IMR-90 (cell line): Measurements from ENCODE around the gene SLC49A4. TPM values are rescaled to one million over a fixed set of nuclear protein-coding genes. Genes with fewer than 3 reads are reported as not detected.

Experiments used
- ATAC-seq: fragments of 200-7000 bp; cut with Tn5 transposase; 2 replicates; pipeline ENCODE4 v1.9.1; 2020; ENCODE audit warnings: low read depth, mild to moderate bottlenecking, moderate library complexity
- BruUV-seq: library from RNA; stranded (reverse); fragments of 400-500 nt; replicated peaks from 2 replicates; lab custom pipeline; 2021; lab: Mats Ljungman, UMichigan
- CTCF ChIA-PET: fragments of 300-600 bp; formaldehyde crosslinking; extraction: SDS; loops from one replicate; lab custom pipeline; 2021; ENCODE audit warnings: antibody characterized with exemption; lab: Yijun Ruan, JAX
- POLR2A ChIA-PET: fragments of 300-600 bp; sonication (Branson Sonifier 250); formaldehyde crosslinking; loops from one replicate; lab custom pipeline; 2022; ENCODE audit warnings: antibody characterized with exemption; ENCODE audit not compliant: unreplicated experiment; lab: Charles Lee
- DNase-seq: peaks from one replicate; pipeline ENCODE4 v3.0.0; 2013
- H2AFZ ChIP-seq: replicated peaks from 2 replicates; pipeline ENCODE3; 2013; ENCODE audit warnings: low read length, mild to moderate bottlenecking; ENCODE audit not compliant: poor library complexity
- H2AK5ac ChIP-seq: 2 replicates; pipeline ENCODE4 v1.6.1; 2013; ENCODE audit warnings: low read depth, low read length, inconsistent platforms
- H2AK9ac ChIP-seq: replicated peaks from 2 replicates; pipeline ENCODE3; 2013; ENCODE audit warnings: mild to moderate bottlenecking, low read depth, low read length, moderate library complexity; ENCODE audit not compliant: poor library complexity
- H2BK120ac ChIP-seq: 2 replicates; pipeline ENCODE4 v1.6.1; 2013; ENCODE audit warnings: low read depth, low read length, inconsistent platforms
- H2BK15ac ChIP-seq: 3 replicates; pipeline ENCODE4 v1.6.1; 2013; ENCODE audit warnings: low read depth, low read length, inconsistent platforms
- H2BK20ac ChIP-seq: 2 replicates; pipeline ENCODE4 v1.6.1; 2013; ENCODE audit warnings: low read depth, mild to moderate bottlenecking, inconsistent platforms, low read length, moderate library complexity
- H2BK5ac ChIP-seq: 2 replicates; pipeline ENCODE4 v1.6.1; 2013; ENCODE audit warnings: mild to moderate bottlenecking, low read depth, low read length, inconsistent platforms; ENCODE audit not compliant: poor library complexity, severe bottlenecking
- H3K14ac ChIP-seq: replicated peaks from 2 replicates; pipeline ENCODE4 v1.6.1; 2013; ENCODE audit warnings: low read depth, low read length, inconsistent platforms
- H3K18ac ChIP-seq: 2 replicates; pipeline ENCODE4 v1.6.1; 2013; ENCODE audit warnings: low read depth, low read length, control low read depth
- H3K23ac ChIP-seq: 2 replicates; pipeline ENCODE4 v1.6.1; 2013; ENCODE audit warnings: low read depth, low read length, inconsistent platforms
- H3K27ac ChIP-seq: 2 replicates; pipeline ENCODE4 v1.5.1; 2013; ENCODE audit warnings: mild to moderate bottlenecking, control low read depth, low read length; ENCODE audit not compliant: insufficient read depth
- H3K27me3 ChIP-seq: 2 replicates; pipeline ENCODE4 v1.6.1; 2013; ENCODE audit warnings: low read length; ENCODE audit not compliant: control insufficient read depth, insufficient read depth
- H3K36me3 ChIP-seq: 2 replicates; pipeline ENCODE4 v1.6.1; 2013; ENCODE audit warnings: low read length, mixed read lengths; ENCODE audit not compliant: control insufficient read depth, insufficient read depth
- H3K4ac ChIP-seq: 2 replicates; pipeline ENCODE4 v1.6.1; 2013; ENCODE audit warnings: low read depth, low read length, inconsistent platforms
- H3K4me1 ChIP-seq: 2 replicates; pipeline ENCODE4 v1.6.1; 2013; ENCODE audit warnings: low read length, mixed read lengths; ENCODE audit not compliant: control insufficient read depth, insufficient read depth
- H3K4me2 ChIP-seq: 2 replicates; pipeline ENCODE4 v1.6.1; 2013; ENCODE audit warnings: low read depth, mild to moderate bottlenecking, control low read depth, low read length, moderate library complexity
- H3K4me3 ChIP-seq: 2 replicates; pipeline ENCODE4 v1.5.1; 2013; ENCODE audit warnings: low read depth, mild to moderate bottlenecking, control low read depth, low read length, moderate library complexity; ENCODE audit not compliant: insufficient read depth
- H3K56ac ChIP-seq: 2 replicates; pipeline ENCODE4 v1.6.1; 2013; ENCODE audit warnings: low read length, inconsistent platforms; ENCODE audit not compliant: insufficient read depth; ENCODE audit errors: extremely low read depth
- H3K79me1 ChIP-seq, 2 experiments: 2 replicates each; pipeline ENCODE4 v1.6.1; 2013; ENCODE audit warnings: low read length in 2 of 2, inconsistent platforms in 1 of 2, low read depth in 1 of 2
- H3K9ac ChIP-seq: 2 replicates; pipeline ENCODE4 v1.6.1; 2013; ENCODE audit warnings: low read depth, low read length, control low read depth
- H3K9me1 ChIP-seq: 2 replicates; pipeline ENCODE4 v1.6.1; 2013; ENCODE audit warnings: low read length, inconsistent platforms; ENCODE audit not compliant: insufficient read depth
- H3K9me3 ChIP-seq: 2 replicates; pipeline ENCODE4 v1.6.1; 2013; ENCODE audit warnings: low read length; ENCODE audit not compliant: control insufficient read depth, insufficient read depth
- H4K20me1 ChIP-seq: 2 replicates; pipeline ENCODE4 v1.6.1; 2013; ENCODE audit warnings: low read length, inconsistent platforms; ENCODE audit not compliant: insufficient read depth
- H4K5ac ChIP-seq: 2 replicates; pipeline ENCODE4 v1.6.1; 2013; ENCODE audit warnings: mild to moderate bottlenecking, low read depth, low read length, control low read depth
- H4K8ac ChIP-seq, 2 experiments: 2 replicates each; pipeline ENCODE4 v1.6.1; 2013; ENCODE audit warnings: low read depth in 2 of 2, low read length in 2 of 2, control low read depth in 1 of 2, inconsistent platforms in 1 of 2
- H4K91ac ChIP-seq: 2 replicates; pipeline ENCODE4 v1.6.1; 2013; ENCODE audit warnings: low read depth, low read length, inconsistent platforms; ENCODE audit not compliant: insufficient read depth
- BHLHE40 ChIP-seq: fragments of 150-350 bp; IDR thresholded peaks from 2 replicates; pipeline ENCODE4 v1.6.1; 2016; ENCODE audit warnings: mild to moderate bottlenecking, low read depth, low read length
- CEBPB ChIP-seq: IDR thresholded peaks from 2 replicates; pipeline ENCODE4 v1.6.1; 2012; ENCODE audit warnings: low read depth, low read length, improper control_type of control experiment
- CHD1 ChIP-seq: IDR thresholded peaks from 2 replicates; pipeline ENCODE4 v1.6.1; 2012; ENCODE audit warnings: low read depth, low read length, improper control_type of control experiment
- CTCF ChIP-seq: conservative IDR thresholded peaks from 2 replicates; pipeline ENCODE4 v1.5.1; 2012; ENCODE audit warnings: mild to moderate bottlenecking, low read depth, low read length, improper control_type of control experiment
- ELK1 ChIP-seq: fragments of 150-350 bp; IDR thresholded peaks from 2 replicates; pipeline ENCODE4 v1.6.1; 2016; ENCODE audit warnings: low read depth, mild to moderate bottlenecking, low read length, moderate library complexity, borderline replicate concordance
- FOS ChIP-seq: fragments of 150-350 bp; IDR thresholded peaks from 2 replicates; pipeline ENCODE4 v1.6.1; 2016; ENCODE audit warnings: low read depth, low read length
- MAFK ChIP-seq: IDR thresholded peaks from 2 replicates; pipeline ENCODE4 v1.6.1; 2012; ENCODE audit warnings: low read depth, low read length, improper control_type of control experiment
- MAZ ChIP-seq: IDR thresholded peaks from 2 replicates; pipeline ENCODE4 v1.6.1; 2012; ENCODE audit warnings: low read depth, mild to moderate bottlenecking, low read length, improper control_type of control experiment, moderate library complexity, borderline replicate concordance
- MXI1 ChIP-seq: IDR thresholded peaks from 2 replicates; pipeline ENCODE4 v1.6.1; 2012; ENCODE audit warnings: low read depth, mild to moderate bottlenecking, low read length, moderate library complexity, borderline replicate concordance
- NFE2L2 ChIP-seq: fragments of 150-350 bp; IDR thresholded peaks from 2 replicates; pipeline ENCODE4 v1.6.1; 2016; ENCODE audit warnings: low read depth, mild to moderate bottlenecking, low read length
- POLR2A ChIP-seq: IDR thresholded peaks from 2 replicates; pipeline ENCODE4 v1.6.1; 2012; ENCODE audit warnings: mild to moderate bottlenecking, low read depth, low read length
- RAD21 ChIP-seq: IDR thresholded peaks from 2 replicates; pipeline ENCODE4 v1.6.1; 2012; ENCODE audit warnings: low read length, improper control_type of control experiment
- RCOR1 ChIP-seq: IDR thresholded peaks from 2 replicates; pipeline ENCODE4 v1.6.1; 2012; ENCODE audit warnings: mild to moderate bottlenecking, low read length, improper control_type of control experiment; ENCODE audit not compliant: insufficient replicate concordance
- RFX5 ChIP-seq: IDR thresholded peaks from 2 replicates; pipeline ENCODE4 v1.8.0; 2012; ENCODE audit warnings: low read depth, mild to moderate bottlenecking, low read length, moderate library complexity
- SMC3 ChIP-seq: fragments of 150-350 bp; IDR thresholded peaks from 2 replicates; pipeline ENCODE4 v1.6.1; 2016; ENCODE audit warnings: low read depth, mild to moderate bottlenecking, antibody characterized with exemption, low read length, moderate library complexity
- USF2 ChIP-seq: fragments of 150-350 bp; IDR thresholded peaks from 2 replicates; pipeline ENCODE4 v1.6.1; 2017; ENCODE audit warnings: mild to moderate bottlenecking, antibody characterized with exemption, low read length, low read depth
- WGBS, 2 experiments: methylation state at CpG; one replicate each; pipeline versions ENCODE4 v1.1.5 to v1.1.7; 2013; ENCODE audit warnings: missing lambda C conversion rate in 2 of 2; ENCODE audit not compliant: insufficient read length in 1 of 2; ENCODE audit errors: extremely low coverage in 2 of 2; 5-methylcytosine and 5-hydroxymethylcytosine counted together
- dilution Hi-C: fragments of 300-500 bp; cut with HindIII; formaldehyde crosslinking; loops from one replicate; pipeline ENCODE4 v1.14.3; 2018; ENCODE audit warnings: low sequenced_read_pairs; ENCODE audit not compliant: unreplicated experiment
- in situ Hi-C: fragments of 300-500 bp; cut with MboI; formaldehyde crosslinking; loops from 3 replicates; pipeline ENCODE4 v1.14.3; 2019; ENCODE audit warnings: low sequenced_read_pairs, inconsistent platforms, mixed read lengths
- intact Hi-C: fragments of 100-400 bp; cut with micrococcal nuclease; formaldehyde crosslinking; loops from 2 replicates; pipeline ENCODE4 v1.10.0; 2022
- polyA plus RNA-seq, 3 experiments: library from polyadenylated mRNA; depleted of rRNA; stranded (reverse); fragments of >200 nt; gene quantifications; 2 replicates each; pipeline ENCODE4 v1.2.3, GENCODE V29; 2012; ENCODE audit warnings: low replicate concordance in 1 of 3
- total RNA-seq: library from RNA; depleted of rRNA; stranded (reverse); fragments of >200 nt; gene quantifications from 2 replicates; pipeline ENCODE4 v1.2.3, GENCODE V29; 2012

Gene SLC49A4
- total and polyA plus RNA-seq, 2 of the 4 experiments (the other 2 are of a cell fraction): 6.5 to 6.8 TPM

- H3K14ac ChIP-seq: no peak overlapping the region
These were observed 103.4 kb downstream of the SLC49A4 start for GRCh38 chr3:122898298-122898697.

More at GRCh38 chr3:122898298-122898697, 103.4 kb downstream of the SLC49A4 start:
- Histone ChIP-seq H2BK15ac (no peak overlapping the region), H4K5ac (no peak overlapping the region), H3K4me1 (no peaks in the 10 kb centered on the region; the same call in 1 of the 2 replicates), H3K9ac (no peak overlapping the region), H3K4me3 (no peak overlapping the region), H3K27ac (no peak overlapping the region), H2AK5ac (no peak overlapping the region), H3K4ac (no peak overlapping the region), H3K9me3 (no peaks in the 10 kb centered on the region), H3K36me3 (no peaks in the 10 kb centered on the region), H2BK120ac (no peak overlapping the region), H4K91ac (no peak overlapping the region), H3K9me1 (no peaks in the 10 kb centered on the region), H3K18ac (no peak overlapping the region), H4K8ac (no peak overlapping the region), H4K20me1 (no peaks in the 10 kb centered on the region), H2BK5ac (no peak overlapping the region), H3K27me3 (peaks cover 33% of the 10 kb centered on the region), H2BK20ac (no peak overlapping the region), H3K23ac (no peak overlapping the region), H3K79me1 (no peaks in the 10 kb centered on the region), H2AFZ (no peak overlapping the region), H3K56ac (no peak overlapping the region), H2AK9ac (no peak overlapping the region), H3K4me2 (no peak overlapping the region)
- in situ Hi-C loops: no loop called here
- dilution Hi-C loops: no loop called here
- ATAC-seq (no peak), DNase-seq (no peak)
- BruUV-seq: no TSS peak
- ChIA-PET POLR2A (no interaction called here), CTCF (no interaction called here)
- intact Hi-C loops: no loop called here
- 20% methylated on average over 1 of the region's 4 CpGs; no CpG with 5 or more reads in 1 of the 2 experiments for WGBS, 2 experiments
- TF ChIP-seq CEBPB: no peak
- no peak for TF ChIP-seq MAZ
- no peak for TF ChIP-seq RFX5
- TF ChIP-seq CHD1: no peak
- no peak for TF ChIP-seq POLR2A
- TF ChIP-seq USF2: no peak
- no peak for TF ChIP-seq ELK1
- TF ChIP-seq BHLHE40: no peak
- no peak for TF ChIP-seq SMC3
- no peak for TF ChIP-seq NFE2L2
- no peak for TF ChIP-seq MXI1
- no peak for TF ChIP-seq MAFK
- TF ChIP-seq FOS: no peak
- TF ChIP-seq RAD21: no peak
- TF ChIP-seq CTCF: no peak
- no peak for TF ChIP-seq RCOR1
